Nucleus accumbens (tissue), 56 donors: ENCODE measurements around the gene UGT1A8.
"Not testable (repeated sequence)": the region's sequence is repeated elsewhere in the genome, so short reads cannot be mapped to it uniquely, and the experiment has no call there.

ENCODE experiments used
- DNase-seq, 56 donors: peaks; one replicate each; lab custom pipeline; 2025; lab: John Stamatoyannopoulos, UW

UGT1A8 gene

GRCh38 chr2:233711312-233712008 lies 94.0 kb downstream of the UGT1A8 start:
- peak in 50 of 56 donors; percentile 6 to 85 (median 36) for DNase-seq

- no peak for DNase-seq
Measured at GRCh38 chr2:233712611-233713261, 95.3 kb downstream of the UGT1A8 start, which contains the start of gene UGT1A5. Gene UGT1A5, plus strand, starts transcription at chr2:233712907. Its CDS starts 85 bp downstream, at chr2:233712992.

- no peak for DNase-seq
Measured at GRCh38 chr2:233713262-233713615, 95.8 kb downstream of the UGT1A8 start.

GRCh38 chr2:233714121-233714520 lies 96.7 kb downstream of the UGT1A8 start:
- DNase-seq = no peak

- DNase-seq = no peak
Measured at GRCh38 chr2:233718552-233718951, 101.1 kb downstream of the UGT1A8 start, which contains the start of gene UGT1A4. Gene UGT1A4, plus strand, starts transcription at chr2:233718736. Its CDS starts 85 bp downstream, at chr2:233718821.

GRCh38 chr2:233728723-233729301 lies 111.4 kb downstream of the UGT1A8 start, which contains the start of gene UGT1A3:
Gene UGT1A3, plus strand, starts transcription at chr2:233729042. Its CDS starts 85 bp downstream, at chr2:233729127.
- DNase-seq = no peak

- DNase-seq = not testable (repeated sequence)
Measured at GRCh38 chr2:233736868-233737653, 119.6 kb downstream of the UGT1A8 start.

- no peak for DNase-seq
Measured at GRCh38 chr2:233740870-233741269, 123.4 kb downstream of the UGT1A8 start.

GRCh38 chr2:233743464-233744259 lies 126.2 kb downstream of the UGT1A8 start:
- DNase-seq = no peak

- no peak for DNase-seq
Measured at GRCh38 chr2:233745073-233745755, 127.8 kb downstream of the UGT1A8 start.

- DNase-seq = not testable (repeated sequence)
Measured at GRCh38 chr2:233745838-233746237, 128.4 kb downstream of the UGT1A8 start.

GRCh38 chr2:233746475-233747282 lies 129.2 kb downstream of the UGT1A8 start:
- DNase-seq = no peak

GRCh38 chr2:233747283-233747544 lies 129.8 kb downstream of the UGT1A8 start:
- no peak for DNase-seq

GRCh38 chr2:233750689-233751088 lies 133.3 kb downstream of the UGT1A8 start:
- DNase-seq = not testable (repeated sequence)

GRCh38 chr2:233751212-233752009 lies 134.0 kb downstream of the UGT1A8 start:
- not testable (repeated sequence) for DNase-seq

- DNase-seq = no peak
Measured at GRCh38 chr2:233754872-233755611, 137.6 kb downstream of the UGT1A8 start.

GRCh38 chr2:233756429-233757081 lies 139.1 kb downstream of the UGT1A8 start:
- DNase-seq = no peak
